Neural cell (in vitro differentiated cells): ENCODE data around the gene PPP2R5B.

Source experiments
- CTCF ChIP-seq: fragments of 450-650 bp; IDR thresholded peaks from 2 replicates; pipeline ENCODE4 v1.5.1; 2014; ENCODE audit warnings: antibody characterized with exemption, mild to moderate bottlenecking, moderate library complexity; ENCODE audit not compliant: poor library complexity, severe bottlenecking
- EP300 ChIP-seq: fragments of 450-650 bp; conservative IDR thresholded peaks from 2 replicates; pipeline ENCODE4 v1.6.1; 2014; ENCODE audit warnings: antibody characterized with exemption, mild to moderate bottlenecking, moderate library complexity; ENCODE audit not compliant: poor library complexity, severe bottlenecking
- EZH2 ChIP-seq: fragments of 200-600, 300-800 bp; shearing (Covaris generic), sonication (generic); IDR thresholded peaks from 2 replicates; pipeline ENCODE4 v1.6.1; 2014; ENCODE audit warnings: antibody characterized with exemption, low read length, borderline replicate concordance, mild to moderate bottlenecking; ENCODE audit not compliant: insufficient read depth, poor library complexity, severe bottlenecking
- POLR2AphosphoS5 ChIP-seq: IDR thresholded peaks from 2 replicates; pipeline ENCODE4 v1.6.1; 2012
- RAD21 ChIP-seq: fragments of 450-650 bp; conservative IDR thresholded peaks from 2 replicates; pipeline ENCODE4 v1.6.1; 2014; ENCODE audit warnings: antibody characterized with exemption, mild to moderate bottlenecking, moderate library complexity
- SMC3 ChIP-seq: fragments of 450-650 bp; conservative IDR thresholded peaks from 2 replicates; pipeline ENCODE4 v1.6.1; 2014; ENCODE audit warnings: antibody characterized with exemption, mild to moderate bottlenecking, moderate library complexity; ENCODE audit not compliant: poor library complexity
- TAF1 ChIP-seq: IDR thresholded peaks from 2 replicates; pipeline ENCODE4 v1.6.1; 2012; ENCODE audit warnings: low read depth
- TF ChIP-seq, protein P1 (sequence below): IDR thresholded peaks from 2 replicates; pipeline ENCODE4 v1.6.1; 2012; ENCODE audit warnings: borderline replicate concordance

DNA sequence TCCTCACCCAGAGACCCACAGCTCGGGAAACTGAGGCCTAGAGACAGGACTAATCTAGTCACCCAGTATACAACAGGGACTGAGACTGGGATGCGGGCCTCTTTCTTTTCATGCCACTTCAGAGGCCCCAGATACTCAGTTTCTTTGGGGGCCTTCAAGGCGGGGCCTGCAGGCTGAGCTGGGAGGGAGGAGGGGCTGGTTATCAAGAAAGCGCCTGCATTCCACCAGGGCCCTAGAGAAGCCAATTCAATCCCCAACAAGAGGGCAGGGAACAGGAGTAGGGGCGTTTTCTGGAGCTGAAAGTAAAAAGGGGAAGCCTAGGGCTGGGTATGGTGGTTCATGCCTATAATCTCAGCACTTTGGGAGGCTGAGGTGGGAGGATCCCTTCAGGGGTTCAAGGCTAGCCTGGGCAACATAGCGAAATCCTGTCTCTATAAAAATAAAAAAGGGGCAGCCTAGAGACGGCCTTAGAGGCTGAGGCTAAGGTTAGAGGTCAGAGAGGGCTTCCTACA is 9.1 kb upstream of the PPP2R5B start:
- TF ChIP-seq CTCF: no peak
- TF ChIP-seq EP300: no peak
- TF ChIP-seq EZH2: no peak
- no peak for TF ChIP-seq SMC3
- TF ChIP-seq, protein P1, sequence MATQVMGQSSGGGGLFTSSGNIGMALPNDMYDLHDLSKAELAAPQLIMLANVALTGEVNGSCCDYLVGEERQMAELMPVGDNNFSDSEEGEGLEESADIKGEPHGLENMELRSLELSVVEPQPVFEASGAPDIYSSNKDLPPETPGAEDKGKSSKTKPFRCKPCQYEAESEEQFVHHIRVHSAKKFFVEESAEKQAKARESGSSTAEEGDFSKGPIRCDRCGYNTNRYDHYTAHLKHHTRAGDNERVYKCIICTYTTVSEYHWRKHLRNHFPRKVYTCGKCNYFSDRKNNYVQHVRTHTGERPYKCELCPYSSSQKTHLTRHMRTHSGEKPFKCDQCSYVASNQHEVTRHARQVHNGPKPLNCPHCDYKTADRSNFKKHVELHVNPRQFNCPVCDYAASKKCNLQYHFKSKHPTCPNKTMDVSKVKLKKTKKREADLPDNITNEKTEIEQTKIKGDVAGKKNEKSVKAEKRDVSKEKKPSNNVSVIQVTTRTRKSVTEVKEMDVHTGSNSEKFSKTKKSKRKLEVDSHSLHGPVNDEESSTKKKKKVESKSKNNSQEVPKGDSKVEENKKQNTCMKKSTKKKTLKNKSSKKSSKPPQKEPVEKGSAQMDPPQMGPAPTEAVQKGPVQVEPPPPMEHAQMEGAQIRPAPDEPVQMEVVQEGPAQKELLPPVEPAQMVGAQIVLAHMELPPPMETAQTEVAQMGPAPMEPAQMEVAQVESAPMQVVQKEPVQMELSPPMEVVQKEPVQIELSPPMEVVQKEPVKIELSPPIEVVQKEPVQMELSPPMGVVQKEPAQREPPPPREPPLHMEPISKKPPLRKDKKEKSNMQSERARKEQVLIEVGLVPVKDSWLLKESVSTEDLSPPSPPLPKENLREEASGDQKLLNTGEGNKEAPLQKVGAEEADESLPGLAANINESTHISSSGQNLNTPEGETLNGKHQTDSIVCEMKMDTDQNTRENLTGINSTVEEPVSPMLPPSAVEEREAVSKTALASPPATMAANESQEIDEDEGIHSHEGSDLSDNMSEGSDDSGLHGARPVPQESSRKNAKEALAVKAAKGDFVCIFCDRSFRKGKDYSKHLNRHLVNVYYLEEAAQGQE: no peak
- no peak for TF ChIP-seq POLR2AphosphoS5
- TF ChIP-seq TAF1: no peak
- TF ChIP-seq RAD21: no peak
